H1 (cell line): ENCODE measurements around the gene METRN. TPM values are rescaled to one million over a fixed set of nuclear protein-coding genes. Genes with fewer than 3 reads are reported as not detected.

Source experiments
- CBX5 ChIP-seq: fragments of 300-800, 300-1000 bp; sonication (generic); IDR thresholded peaks from 2 replicates; pipeline ENCODE4 v1.7.1; 2016; ENCODE audit warnings: antibody characterized with exemption, low read length, low read depth
- KDM5A ChIP-seq: fragments of 200-600 bp; IDR thresholded peaks from 2 replicates; pipeline ENCODE4 v1.7.1; 2012; ENCODE audit warnings: mild to moderate bottlenecking, low read length, inconsistent platforms, mixed read lengths
- polyA plus RNA-seq, 7 experiments: library from polyadenylated mRNA; depleted of rRNA in 3 of 7; stranded (reverse) in 5 of 7; unstranded in 2 of 7; fragments of >200 nt in 5 of 7; fragments of 200-250 nt in 2 of 7; gene quantifications; 1 replicate in 5 of 7; 2 replicates in 1 of 7; 4 replicates in 1 of 7; pipeline versions ENCODE4 v1.2.1 to v1.2.3, GENCODE V29; 2011 to 2013; ENCODE audit warnings: missing spikeins in 2 of 7, mixed read lengths in 2 of 7
- total RNA-seq: library from RNA; stranded (reverse); fragmentation: NEBNext Ultra II Directional; extraction: Animal tissue kit (Norgen Biotek cat#: 25700); gene quantifications from 2 replicates; pipeline ENCODE4 v1.2.1, GENCODE V29; 2021

METRN gene
- total and polyA plus RNA-seq, 2 of the 8 experiments (the other 6 are each of a cell fraction or from before 2014, with no cell fraction given), result 18.7 to 25.8 TPM

GRCh38 chr16:717450-718245 lies 2.7 kb downstream of the METRN start (continued):
- TF ChIP-seq CBX5, result no peak
- TF ChIP-seq KDM5A, result no peak
- TF ChIP-seq, all 59 proteins: peak for 0
